HG02610 (cell line): ENCODE results near the gene PGAP6.
"Not testable (repeated sequence)": the region's sequence is repeated elsewhere in the genome, so short reads cannot be mapped to it uniquely, and the experiment has no call there.

Source experiments
- ATAC-seq: cut with Tn5 transposase; IDR thresholded peaks from one replicate; pipeline ENCODE4 v1.9.1; 2021; ENCODE audit warnings: mild to moderate bottlenecking, moderate library complexity; ENCODE audit not compliant: unreplicated experiment

Gene PGAP6

DNA sequence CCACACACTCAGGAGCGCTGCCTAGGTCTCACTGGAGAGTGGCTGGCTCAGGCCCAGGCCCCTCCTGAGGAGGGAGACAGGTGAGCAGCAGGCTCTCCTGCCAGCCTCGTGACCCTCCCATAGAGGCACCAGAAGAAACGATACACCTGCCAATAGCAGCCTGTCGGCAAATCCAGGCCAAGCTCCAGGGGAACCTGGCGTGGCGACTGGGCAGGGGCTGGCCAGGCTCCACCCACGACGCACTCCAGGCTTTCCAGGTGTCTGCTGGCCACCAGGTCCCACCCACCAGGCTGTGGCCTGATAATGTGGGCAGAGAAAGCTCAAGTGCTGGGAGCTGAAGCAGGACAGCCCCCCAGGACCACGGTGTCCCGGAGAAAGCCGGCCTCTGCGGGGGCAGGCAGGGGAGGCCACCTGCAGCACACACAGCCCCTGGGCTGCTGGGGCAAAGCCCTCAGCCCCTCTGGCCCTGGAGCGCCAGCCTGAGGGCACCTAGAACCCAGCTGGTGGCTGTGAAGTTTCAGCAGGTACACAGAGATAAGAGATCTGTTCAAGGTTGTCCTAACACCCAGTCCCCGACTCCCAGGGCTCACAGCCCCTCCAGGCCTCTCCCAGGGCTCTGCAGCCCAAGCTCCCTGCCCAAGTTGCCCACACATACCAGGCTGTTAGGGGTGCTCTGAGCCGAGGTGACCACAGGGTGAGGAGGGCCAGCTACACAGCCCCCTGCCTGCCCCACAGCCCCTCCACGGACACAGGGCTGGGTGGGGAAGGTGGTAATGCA is 2.4 kb downstream of the PGAP6 start:
- no peak for ATAC-seq

DNA sequence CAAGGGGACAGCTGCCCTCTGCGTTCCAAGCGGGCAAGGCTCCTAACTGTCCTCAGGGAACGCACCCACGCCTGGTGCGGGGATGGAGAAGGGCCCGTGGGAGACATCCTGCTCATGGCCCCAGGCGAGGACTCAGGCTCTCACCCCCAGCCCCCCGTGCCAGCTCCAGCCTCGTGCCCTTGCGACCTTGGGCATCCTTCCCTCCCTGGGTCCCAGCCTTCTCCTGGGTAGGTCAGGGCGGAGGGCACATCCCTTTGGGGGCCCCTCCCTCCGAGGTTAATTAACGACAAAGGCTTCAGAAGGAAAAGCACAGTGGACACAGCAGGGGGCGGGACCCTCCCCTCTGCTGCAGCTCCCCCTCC is 3.0 kb downstream of the PGAP6 start:
- ATAC-seq, result no peak

DNA sequence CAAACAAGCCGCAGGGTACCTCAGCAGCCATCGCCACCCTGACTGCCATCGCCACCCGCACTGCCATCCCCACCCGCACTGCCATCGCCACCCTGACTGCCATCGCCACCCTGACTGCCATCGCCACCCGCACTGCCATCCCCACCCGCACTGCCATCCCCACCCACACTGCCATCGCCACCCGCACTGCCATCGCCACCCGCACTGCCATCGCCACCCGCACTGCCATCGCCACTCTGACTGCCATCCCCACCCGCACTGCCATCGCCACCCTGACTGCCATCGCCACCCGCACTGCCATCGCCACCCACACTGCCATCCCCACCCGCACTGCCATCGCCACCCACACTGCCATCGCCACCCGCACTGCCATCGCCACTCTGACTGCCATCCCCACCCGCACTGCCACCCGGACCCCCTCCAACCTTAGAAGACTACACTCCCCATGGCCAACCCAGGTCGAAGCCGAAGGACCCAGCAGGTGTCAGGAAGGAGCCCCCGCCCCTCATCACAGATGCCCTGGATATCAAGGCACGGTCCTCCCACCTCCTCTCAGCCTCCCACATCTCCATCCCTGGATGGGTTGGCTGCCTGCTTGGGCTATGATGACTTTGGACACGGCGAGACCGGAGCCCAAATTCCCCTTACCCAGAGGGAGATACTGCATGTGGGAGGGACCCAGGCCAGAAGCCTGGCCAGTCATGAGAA is 3.5 kb downstream of the PGAP6 start:
- ATAC-seq, result not testable (repeated sequence)

DNA sequence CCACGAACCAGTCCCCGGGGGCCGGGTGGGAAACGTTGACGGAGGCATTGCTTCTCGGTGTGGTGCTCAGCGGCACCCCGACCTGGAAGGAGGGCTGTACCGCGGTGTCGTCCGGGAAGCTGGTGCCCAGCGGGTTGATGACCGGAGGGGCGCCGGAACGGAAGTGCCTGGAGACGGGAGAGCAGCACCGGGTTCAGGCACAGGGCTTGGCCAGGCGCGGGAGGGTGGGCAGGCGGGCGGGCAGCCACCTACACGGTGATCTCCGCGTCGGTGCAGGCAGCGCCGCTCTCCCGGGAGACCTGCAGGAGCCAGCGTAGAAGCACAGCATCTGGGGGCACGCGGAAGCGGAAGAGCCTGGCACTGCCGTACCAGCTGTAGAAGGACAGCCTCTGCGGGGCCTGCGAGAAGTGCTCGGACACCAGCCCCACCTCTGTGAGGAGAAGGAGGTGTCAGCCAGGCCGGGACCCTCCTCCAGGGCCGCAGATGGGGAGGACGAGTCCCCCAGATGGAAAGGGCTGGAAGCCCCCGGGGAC is 4.3 kb downstream of the PGAP6 start:
- ATAC-seq, result no peak

DNA sequence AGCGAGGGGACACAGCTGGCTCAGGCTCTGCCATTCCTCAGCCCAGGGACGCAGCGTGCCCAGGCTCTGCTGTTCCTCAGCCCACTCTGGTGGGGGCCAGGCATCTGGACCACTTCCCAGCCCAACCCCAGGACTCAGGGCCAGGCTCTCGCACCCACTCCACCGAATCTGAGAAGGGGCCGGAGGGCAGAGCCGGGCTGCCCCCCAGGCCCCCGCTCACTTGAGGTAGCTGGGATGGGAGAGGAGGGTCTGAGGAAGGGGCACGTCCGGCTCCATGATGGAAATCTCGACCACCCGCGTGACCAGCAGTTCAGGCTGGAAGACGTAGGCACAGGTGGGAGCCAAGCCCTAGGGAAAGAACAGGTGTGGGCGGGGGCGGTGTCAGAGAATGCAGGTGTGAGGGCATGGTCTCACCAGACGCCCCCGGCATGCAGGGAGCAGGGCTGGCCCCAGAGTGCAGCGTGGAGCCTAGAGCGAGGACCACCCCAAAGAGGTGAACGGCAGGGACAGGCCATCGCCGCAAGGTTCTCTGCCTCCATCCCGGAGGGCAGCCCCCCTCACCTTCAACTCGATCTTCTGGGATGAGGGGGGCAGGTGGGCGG is 4.9 kb downstream of the PGAP6 start:
- ATAC-seq, result no peak

DNA sequence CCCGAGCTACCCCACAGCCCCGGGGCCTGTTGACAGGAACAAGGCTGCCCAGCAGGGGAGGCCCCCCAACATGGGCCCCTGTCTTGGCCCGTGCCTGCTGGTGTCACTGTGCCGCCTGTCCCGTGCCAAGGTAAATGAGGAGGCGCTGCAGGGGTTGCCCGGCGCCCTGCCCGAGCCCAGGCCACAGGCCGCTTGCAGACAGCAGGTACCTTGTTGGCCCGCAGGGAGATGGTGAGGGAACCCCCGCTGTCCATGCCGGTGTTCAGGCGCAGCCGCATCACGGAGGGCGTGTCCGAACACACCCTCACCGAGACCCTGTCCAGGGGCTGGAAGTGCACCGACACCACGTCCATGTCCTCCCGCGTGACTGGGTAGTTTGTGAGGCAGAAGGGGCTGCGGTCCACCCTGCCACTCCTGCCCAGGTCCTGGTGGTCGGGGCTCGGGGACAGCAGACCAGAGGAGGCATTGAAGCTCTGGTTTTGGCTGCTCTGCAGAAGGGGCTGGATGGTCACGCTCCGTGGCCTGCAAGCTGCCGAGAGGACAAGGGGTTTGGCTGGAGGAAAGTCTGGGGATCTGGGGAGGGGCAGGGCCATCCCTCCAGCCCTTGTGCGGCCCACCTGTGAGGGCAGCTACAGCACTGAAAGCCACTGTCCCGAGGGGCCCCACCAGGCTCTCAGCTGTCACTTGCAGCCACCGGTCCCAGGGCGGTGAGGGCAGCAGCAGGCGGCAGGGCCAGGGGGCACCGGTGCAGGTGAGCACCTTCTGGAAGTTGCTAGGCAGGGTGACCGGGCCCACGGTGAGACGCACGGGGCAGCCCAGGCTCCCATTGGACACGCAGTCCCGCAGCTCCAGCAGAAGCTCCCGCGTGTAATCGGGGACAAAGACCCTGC is 5.6 kb downstream of the PGAP6 start:
- no peak for ATAC-seq

DNA sequence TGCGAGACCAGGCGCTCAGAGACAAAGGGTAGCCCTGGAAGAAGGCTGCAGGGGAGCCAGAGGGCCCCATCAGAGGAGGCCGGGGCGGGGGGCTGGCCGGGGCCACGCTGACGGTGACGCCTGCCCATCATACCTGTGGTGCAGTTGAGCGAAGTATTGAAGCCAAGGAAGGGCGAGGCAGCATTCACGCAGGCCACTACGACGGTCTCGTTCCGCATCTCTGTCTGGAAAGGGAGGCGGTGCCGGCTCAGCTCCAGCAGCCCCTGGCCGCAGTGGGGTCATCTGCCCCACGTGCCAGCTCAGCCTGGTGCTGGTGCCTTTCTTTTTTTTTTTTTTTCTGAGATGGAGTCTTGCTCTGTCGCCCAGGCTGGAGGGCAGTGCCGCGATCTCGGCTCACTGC is 6.6 kb downstream of the PGAP6 start:
- no peak for ATAC-seq

DNA sequence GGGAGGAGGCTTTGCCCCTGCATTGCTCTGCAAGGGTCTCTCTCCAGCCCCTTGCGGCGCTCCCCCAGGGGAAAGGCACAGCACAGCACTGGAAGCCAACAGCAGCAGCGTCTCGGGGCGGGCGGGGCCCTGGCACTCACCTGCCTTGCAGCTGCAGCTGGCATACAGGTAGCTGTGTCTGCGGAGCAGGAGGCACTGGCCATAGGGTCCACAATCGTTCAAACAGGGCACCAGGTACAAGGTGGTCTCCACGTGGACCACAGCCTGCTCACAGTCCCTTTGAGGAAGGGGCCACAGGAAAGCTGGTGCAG is 7.2 kb downstream of the PGAP6 start:
- no peak for ATAC-seq

DNA sequence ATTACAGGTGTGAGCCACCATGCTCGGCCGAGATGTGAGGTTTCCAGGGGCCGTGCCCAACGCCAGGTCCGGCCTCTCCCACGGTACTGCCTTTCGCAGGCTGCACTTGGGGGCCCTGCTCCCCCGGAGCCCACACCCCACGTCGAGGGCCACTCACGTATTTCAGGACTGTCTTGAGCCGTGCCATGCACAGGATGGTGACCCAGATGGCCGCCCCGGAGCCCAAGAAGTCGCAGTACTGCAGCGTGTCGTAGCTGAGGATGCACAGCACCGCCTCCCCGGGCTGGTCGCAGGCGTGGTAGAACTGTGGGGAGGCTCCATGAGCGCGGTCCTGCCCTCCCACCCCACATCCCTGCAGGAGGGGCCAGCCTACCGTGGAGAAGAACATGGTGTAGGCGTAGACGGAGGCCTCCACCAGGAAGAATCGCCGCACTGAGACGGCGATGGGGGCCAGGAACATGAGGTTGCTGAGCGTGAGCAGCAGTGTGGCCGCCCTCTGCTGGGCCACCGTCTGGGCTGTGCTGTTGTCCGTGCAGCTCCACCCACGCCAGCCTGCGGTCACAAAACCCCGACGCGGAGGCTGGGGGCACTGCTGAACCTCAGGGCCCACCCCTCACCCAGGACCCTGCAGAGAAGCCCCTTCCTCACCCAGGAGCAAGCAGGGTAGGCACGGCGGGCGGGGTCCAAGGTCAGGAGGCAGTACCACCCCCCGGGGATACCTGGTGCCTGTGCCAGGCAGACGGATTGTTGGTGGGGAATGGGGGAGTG is 7.7 kb downstream of the PGAP6 start:
- no peak for ATAC-seq

DNA sequence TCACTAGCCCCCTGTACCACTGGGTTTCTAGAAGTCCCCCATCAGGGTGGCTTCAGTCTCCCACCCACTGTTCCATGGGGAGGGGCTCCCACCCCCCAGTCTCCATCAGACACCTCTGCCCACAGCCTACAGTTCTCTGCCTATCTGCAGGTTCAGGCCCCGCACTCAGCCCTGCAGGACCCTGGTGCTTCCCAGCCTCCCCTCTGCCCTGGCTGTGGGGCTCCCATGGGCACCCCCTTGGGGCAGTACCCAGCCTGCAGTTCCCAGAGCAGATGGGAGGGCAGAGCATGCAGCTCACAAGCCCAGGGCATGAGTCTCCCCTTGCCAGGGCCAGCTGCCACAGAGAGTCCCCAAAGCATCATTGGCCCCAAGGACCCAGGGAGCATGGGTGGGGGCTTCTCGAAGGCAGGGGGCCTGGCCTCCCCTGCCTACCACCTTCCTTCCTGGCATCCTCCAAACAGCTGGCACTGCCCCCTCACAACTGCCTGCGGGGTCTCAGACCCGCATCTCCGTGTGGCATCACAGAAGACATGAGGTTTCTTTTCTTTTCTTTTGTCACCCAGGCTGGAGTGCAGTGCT is 8.7 kb downstream of the PGAP6 start:
- no peak for ATAC-seq

DNA sequence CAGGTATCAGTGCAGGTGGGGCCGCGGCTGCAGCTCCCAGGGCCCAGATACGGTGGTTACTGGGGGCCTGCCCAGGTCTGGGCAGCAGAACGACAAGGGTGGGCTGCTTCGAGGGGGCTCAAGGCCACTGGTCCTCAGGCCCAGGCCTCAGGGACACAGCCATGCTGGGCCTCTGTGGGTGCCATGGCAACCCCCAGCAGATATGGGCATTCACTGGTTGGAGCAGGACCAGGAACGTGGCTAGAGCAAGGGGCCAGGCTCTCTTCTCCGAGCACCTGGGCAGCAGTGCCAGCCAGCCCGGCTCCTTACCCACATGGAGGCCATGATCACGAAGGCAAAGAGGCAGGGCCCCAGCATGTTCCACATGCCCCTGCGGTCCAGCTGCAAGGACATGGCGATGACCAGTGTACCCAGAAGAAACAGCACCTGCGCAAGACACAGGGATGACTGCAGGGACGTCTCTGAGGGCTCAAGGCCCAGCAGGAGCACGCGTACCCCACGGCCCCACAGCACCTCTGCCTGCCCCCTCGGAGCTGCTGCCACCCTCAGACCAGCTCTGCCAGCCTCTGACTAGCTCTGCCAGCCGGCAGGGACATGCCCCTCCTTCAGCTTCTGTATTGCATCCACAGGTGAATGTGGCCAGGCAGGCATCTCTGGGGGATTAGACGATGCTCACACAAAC is 9.3 kb downstream of the PGAP6 start:
- ATAC-seq, result no peak

DNA sequence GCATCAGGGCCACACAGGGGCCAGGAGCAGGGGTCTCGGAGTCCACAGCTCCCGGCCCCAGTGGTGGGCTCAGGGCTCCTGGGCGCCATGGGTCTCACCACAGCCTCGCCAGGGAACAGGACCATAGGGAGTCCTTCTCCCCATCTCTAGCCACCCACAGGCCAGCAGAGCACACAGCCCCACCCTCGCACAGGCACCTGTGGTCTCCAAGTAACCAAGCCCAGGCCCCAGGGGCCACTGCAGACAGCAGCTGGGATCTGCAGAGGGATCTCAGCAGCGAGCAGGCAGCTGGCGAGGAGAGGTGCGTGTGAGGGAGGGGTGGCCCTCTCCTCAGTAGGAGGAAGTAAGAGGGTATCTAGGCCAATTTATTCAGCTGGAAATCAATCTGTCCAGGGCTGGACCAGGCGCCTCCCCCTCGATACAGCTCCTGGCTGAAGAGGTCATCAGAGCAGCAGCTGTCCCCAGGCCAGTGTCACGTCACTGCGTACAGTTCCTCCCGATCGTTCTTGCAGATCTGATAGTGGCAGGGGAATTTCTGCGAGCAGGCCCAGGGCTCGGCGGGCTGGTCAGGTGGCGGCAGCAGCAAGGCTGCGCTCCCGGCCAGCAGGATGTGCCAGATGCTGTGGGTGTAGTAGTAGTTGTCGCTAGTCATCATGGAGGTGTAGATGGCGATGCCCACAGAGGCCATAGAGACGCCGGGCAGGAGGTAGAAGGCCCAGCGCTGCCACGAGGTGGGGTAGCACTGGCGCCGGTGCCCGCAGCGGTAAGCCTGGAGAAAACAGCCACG is 10.1 kb downstream of the PGAP6 start:
- ATAC-seq, result no peak

DNA sequence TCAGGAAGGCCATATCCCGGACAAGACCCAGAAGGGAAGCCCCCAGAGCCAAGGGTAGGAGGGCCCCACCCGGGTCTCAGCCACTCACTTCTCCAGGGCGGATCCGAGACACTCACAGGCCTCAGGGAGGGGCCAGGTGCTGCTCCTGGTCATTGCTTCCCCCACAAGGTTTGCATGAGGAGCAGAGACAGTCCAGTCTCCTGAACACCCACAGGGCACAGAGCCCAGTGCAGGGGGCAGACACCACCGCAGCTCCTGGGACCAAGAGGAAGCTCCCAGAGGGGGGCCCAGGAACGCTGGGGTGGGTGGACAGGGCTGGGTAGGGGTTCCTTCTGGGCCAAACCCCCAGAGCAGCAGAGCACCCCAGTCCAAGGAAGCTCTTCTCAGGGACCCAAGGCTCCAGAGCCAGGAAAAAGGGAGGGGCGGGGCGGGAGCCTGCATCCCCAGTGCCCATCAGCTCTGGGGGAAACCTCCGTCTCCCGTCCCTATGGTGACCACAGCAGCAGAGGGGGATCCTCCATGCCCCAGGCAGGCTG is 10.7 kb downstream of the PGAP6 start:
- ATAC-seq, result no peak

DNA sequence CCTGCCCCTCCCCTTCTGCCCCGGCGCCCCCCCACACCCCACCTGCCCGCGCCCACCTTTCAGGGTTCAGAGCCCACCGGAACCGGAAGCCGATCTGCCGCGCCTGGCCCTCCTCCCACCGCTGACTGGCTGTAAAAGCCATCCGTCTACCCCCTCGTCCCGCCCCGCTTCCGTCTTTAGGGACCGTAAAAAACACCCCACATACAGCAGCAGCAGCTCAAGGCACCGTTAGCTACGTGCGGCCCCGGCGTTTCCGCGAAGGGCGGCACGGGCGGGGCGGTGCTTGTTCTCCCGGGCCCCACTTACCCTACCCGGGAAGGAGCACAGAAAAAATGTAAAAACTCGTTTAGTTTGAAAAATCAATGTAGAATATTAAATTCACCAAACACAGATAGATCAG is 11.3 kb downstream of the PGAP6 start, which contains the start of gene MRPL28:
TSS of gene MRPL28 (minus strand) at position 96 of the 400 bp plus-strand sequence. CDS start 320 bp downstream, outside the sequence.
- peak; percentile 78 for ATAC-seq

DNA sequence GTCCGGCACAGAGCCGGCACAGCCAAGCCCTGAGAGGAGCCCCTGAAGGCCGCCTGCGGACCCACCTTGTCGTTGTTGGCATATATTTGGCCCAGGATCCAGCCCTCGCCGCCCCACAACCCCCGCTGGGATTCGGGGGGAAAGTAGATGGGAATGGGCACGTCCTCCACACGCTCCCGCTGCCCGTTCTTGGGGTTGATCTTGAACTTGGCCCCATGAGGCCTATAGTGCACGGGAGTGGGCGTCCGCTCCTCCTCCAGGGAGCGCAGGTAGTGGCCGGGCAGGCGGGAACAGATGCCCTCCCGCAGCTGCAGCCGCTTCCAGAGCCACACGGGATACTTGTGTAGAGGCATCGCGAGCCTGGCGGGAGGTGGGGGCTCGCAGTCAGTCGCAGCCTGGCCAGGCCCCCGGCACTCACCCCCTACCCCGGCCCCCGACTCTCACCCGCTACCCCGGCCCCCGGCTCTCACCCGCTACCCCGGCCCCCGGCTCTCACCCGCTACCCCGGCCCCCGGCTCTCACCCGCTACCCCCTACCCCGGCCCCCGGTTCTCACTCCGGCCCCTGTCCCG is 11.8 kb downstream of the PGAP6 start:
- no peak for ATAC-seq

DNA sequence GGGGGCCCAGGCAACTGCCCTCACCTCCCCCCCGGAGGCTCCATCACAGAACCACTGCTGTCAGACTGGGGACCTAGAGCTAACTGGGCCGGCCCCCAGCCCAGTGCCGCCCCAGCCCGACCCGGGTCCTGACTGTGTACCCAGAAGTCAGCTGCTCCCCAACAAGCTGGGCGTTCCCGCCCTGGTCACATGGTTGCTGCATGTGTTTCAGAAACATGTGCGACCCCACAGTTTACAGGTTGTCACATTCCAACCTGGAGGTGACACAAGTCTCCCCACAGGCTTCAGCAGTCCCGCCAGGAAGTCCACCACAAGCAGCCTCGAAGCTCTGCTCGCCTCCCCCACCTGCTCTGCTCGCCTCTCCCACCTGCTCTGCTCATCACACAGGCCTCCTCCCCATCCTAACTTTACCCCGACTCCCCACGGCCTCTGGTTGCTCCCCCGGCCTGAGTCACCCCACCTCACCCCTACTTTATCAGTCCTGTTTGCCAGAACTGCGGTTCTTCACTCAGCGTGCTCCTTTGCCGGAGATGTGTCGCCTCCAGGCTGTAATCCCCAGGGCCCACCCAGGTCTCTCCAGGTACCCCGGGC is 12.4 kb downstream of the PGAP6 start:
- no peak for ATAC-seq

DNA sequence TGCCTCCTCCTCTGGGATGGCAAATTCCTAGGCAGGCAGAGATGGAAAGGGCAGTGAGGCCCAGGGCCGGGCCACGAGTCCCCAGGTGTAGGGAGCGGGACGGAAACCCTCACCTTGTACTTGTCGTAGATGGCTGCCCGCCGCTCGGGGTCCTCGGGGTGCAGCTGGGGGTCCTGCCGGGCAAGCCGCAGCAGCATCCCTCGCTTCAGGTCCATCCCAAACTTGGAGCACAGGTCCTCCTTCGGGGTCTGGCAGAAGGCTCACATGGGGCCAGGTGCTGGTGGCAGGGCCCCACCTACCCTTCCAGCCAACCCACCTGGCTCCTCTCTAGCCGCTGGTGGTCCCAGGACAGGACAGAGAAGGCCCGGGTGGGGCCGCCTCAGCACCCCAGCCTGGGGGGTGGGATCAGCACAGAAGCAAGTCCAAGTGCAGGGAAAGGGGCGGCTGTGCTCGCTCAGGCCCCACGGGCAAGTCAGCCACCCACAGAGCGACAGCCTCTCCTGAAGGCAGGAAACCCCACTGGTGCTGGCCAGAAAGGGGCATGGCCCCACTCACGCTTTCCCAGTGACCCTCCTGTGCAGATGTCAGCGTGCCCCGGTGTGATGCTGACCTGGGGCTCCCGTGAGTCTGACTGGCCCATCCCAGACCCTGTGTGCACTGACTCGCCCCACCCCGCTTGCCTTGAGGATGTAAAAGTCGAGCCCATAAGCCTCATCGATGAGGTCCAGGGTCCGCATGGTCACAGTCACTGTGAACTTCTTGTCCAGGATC is 13.2 kb downstream of the PGAP6 start:
- no peak for ATAC-seq
